Muscle layer of duodenum (tissue), 2 donors: ENCODE measurements around the gene CSNK1D.
"Not testable (repeated sequence)": the region's sequence is repeated elsewhere in the genome, so short reads cannot be mapped to it uniquely, and the experiment has no call there.

Source experiments
- H3K27ac ChIP-seq: one replicate; pipeline ENCODE4 v1.7.0; 2013; ENCODE audit warnings: mild to moderate bottlenecking, low read length
- H3K27me3 ChIP-seq: one replicate; pipeline ENCODE4 v1.7.0; 2013; ENCODE audit warnings: low read depth, mild to moderate bottlenecking, control low read depth, low read length
- H3K36me3 ChIP-seq, 2 donors: one replicate each; pipeline ENCODE4 v1.7.0; 2013; ENCODE audit warnings: low read length in 2 of 2, control low read depth in 1 of 2, mild to moderate bottlenecking in 1 of 2; ENCODE audit not compliant: insufficient read depth in 2 of 2, control insufficient read depth in 1 of 2
- H3K4me1 ChIP-seq, 2 donors: one replicate each; pipeline ENCODE4 v1.7.0; 2013; ENCODE audit warnings: low read length in 2 of 2, mild to moderate bottlenecking in 2 of 2, control low read depth in 1 of 2, moderate library complexity in 1 of 2; ENCODE audit not compliant: insufficient read depth in 2 of 2, control insufficient read depth in 1 of 2
- H3K4me3 ChIP-seq, 2 donors: one replicate each; pipeline ENCODE4 v1.7.0; 2013; ENCODE audit warnings: low read length in 2 of 2, low read depth in 1 of 2, mild to moderate bottlenecking in 1 of 2
- H3K9me3 ChIP-seq, 2 donors: one replicate each; pipeline ENCODE4 v1.7.0; 2013; ENCODE audit warnings: low read length in 2 of 2, control low read depth in 1 of 2, mild to moderate bottlenecking in 1 of 2; ENCODE audit not compliant: control insufficient read depth in 1 of 2
- donor health status: healthy.

Gene CSNK1D

GRCh38 chr17:82263641-82264040 lies 9.9 kb downstream of the CSNK1D start:
- Histone ChIP-seq H3K27ac (no peak overlapping the region), H3K9me3 (no peaks in the 10 kb centered on the region), H3K4me3 (no peak overlapping the region), H3K27me3 (no peaks in the 10 kb centered on the region), H3K36me3 (peaks cover 60 to 66% of the 10 kb centered on the region in 2 donors), H3K4me1 (peaks cover 18 to 41% of the 10 kb centered on the region in 2 donors)

DNA sequence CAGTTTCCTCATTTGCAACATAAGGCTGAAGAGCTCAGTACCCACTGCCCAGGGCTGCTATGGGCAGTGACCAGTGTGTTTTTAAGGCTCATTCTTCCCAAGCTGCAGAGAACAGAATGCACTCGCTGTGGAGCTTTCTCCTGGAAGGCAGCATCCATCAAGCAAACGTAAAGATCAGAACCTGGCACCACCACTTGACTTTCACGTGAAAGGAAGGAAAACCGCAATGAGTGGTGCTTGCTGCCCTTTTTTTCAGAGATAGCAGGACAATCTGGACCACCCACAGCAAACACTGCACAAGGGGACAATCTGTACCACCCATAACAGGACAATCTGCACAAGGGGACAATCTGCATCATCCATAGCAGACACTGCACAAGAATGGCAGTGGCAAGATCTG lies 11.2 kb downstream of the CSNK1D start:
- H3K4me1 ChIP-seq = peaks cover 8 to 29% of the 10 kb centered on the region in 2 donors
- H3K9me3 ChIP-seq = no peaks in the 10 kb centered on the region
- H3K27ac ChIP-seq = no peak overlapping the region
- H3K4me3 ChIP-seq = no peak overlapping the region
- H3K27me3 ChIP-seq = no peaks in the 10 kb centered on the region
- peaks cover 68 to 75% of the 10 kb centered on the region in 2 donors for H3K36me3 ChIP-seq

- H3K27ac ChIP-seq, H3K4me3 ChIP-seq, H3K9me3 ChIP-seq, H3K27me3 ChIP-seq: not testable (repeated sequence)
- H3K4me1 ChIP-seq = peaks cover 0 to 16% of the 10 kb centered on the region in 2 donors
- peaks cover 70 to 74% of the 10 kb centered on the region in 2 donors for H3K36me3 ChIP-seq
Measured at GRCh38 chr17:82259972-82260961, 13.2 kb downstream of the CSNK1D start.

GRCh38 chr17:82258555-82258954 lies 14.9 kb downstream of the CSNK1D start:
- peaks cover 0 to 16% of the 10 kb centered on the region in 2 donors for H3K4me1 ChIP-seq
- H3K27me3 ChIP-seq = no peaks in the 10 kb centered on the region
- H3K4me3 ChIP-seq = no peak overlapping the region
- H3K9me3 ChIP-seq = no peaks in the 10 kb centered on the region
- peaks cover 64 to 65% of the 10 kb centered on the region in 2 donors for H3K36me3 ChIP-seq
- no peak overlapping the region for H3K27ac ChIP-seq

- Histone ChIP-seq H3K36me3 (peaks cover 67 to 68% of the 10 kb centered on the region in 2 donors), H3K27me3 (no peaks in the 10 kb centered on the region)
Measured at GRCh38 chr17:82257473-82257872, 16.0 kb downstream of the CSNK1D start.

GRCh38 chr17:82256242-82256885 lies 17.1 kb downstream of the CSNK1D start:
- Histone ChIP-seq H3K27ac (no peak overlapping the region), H3K4me1 (peaks cover 0 to 4% of the 10 kb centered on the region in 2 donors), H3K36me3 (peaks cover 66 to 68% of the 10 kb centered on the region in 2 donors), H3K27me3 (no peaks in the 10 kb centered on the region), H3K9me3 (no peaks in the 10 kb centered on the region), H3K4me3 (no peak overlapping the region)

More at GRCh38 chr17:82257473-82257872, 16.0 kb downstream of the CSNK1D start:
- H3K4me3 ChIP-seq = no peak overlapping the region
- H3K9me3 ChIP-seq = no peaks in the 10 kb centered on the region
- H3K4me1 ChIP-seq = peaks cover 0 to 14% of the 10 kb centered on the region in 2 donors
- no peak overlapping the region for H3K27ac ChIP-seq

DNA sequence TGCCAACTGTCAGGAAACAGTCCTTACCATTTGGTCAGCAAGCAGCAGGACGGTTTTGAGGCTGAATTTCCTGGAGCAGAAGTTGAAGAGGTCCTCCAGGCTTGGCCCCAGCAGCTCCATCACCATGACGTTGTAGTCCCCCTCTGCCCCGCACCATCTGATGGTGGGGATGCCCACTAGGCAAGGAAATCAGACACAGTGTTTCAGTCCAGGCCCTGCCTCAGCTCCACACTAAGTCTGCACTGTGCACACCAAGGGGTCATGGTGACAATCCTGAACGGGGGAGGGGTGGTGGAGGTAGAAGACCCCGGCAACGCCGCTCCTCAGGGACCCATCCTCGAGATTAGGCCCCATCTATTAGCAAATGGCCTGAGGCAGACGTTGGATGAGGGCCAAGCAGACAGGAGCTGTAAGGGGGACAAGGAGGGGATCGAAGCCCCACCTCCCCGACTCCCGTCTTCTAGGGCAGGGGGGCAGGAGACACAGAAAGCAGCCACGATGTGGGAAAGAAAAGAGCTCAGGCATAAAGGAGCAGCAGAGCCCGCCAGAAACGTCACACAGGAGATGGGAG lies 18.0 kb downstream of the CSNK1D start:
- H3K4me3 ChIP-seq = no peak overlapping the region
- H3K27me3 ChIP-seq = no peaks in the 10 kb centered on the region
- H3K4me1 ChIP-seq = peaks cover 0 to 10% of the 10 kb centered on the region in 2 donors
- H3K36me3 ChIP-seq = peaks cover 66 to 68% of the 10 kb centered on the region in 2 donors
- no peaks in the 10 kb centered on the region for H3K9me3 ChIP-seq
- no peak overlapping the region for H3K27ac ChIP-seq

DNA sequence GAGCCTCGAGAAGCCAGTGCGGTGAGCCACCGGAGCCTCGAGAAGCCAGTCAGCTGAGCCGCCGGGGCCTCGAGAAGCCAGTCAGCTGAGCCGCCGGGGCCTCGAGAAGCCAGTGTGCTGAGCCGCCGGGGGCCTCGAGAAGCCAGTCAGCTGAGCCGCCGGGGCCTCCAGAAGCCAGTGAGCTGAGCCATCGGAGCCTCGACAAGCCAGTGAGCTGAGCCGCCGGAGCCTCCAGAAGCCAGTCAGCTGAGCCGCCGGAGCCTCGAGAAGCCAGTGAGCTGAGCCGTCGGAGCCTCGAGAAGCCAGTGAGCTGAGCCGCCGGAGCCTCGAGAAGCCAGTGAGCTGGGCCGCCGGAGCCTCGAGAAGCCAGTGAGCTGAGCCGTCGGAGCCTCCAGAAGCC lies 18.8 kb downstream of the CSNK1D start:
- not testable (repeated sequence) for H3K4me3 ChIP-seq, H3K9me3 ChIP-seq, H3K27me3 ChIP-seq, H3K27ac ChIP-seq
- H3K4me1 ChIP-seq = peaks cover 0 to 14% of the 10 kb centered on the region in 2 donors
- peaks cover 66 to 68% of the 10 kb centered on the region in 2 donors for H3K36me3 ChIP-seq

- Histone ChIP-seq H3K36me3 (peaks cover 63 to 70% of the 10 kb centered on the region in 2 donors), H3K4me1 (peaks cover 0 to 14% of the 10 kb centered on the region in 2 donors)
- H3K9me3 ChIP-seq, H3K4me3 ChIP-seq, H3K27ac ChIP-seq, H3K27me3 ChIP-seq: not testable (repeated sequence)
Measured at GRCh38 chr17:82254096-82254495, 19.4 kb downstream of the CSNK1D start.

DNA sequence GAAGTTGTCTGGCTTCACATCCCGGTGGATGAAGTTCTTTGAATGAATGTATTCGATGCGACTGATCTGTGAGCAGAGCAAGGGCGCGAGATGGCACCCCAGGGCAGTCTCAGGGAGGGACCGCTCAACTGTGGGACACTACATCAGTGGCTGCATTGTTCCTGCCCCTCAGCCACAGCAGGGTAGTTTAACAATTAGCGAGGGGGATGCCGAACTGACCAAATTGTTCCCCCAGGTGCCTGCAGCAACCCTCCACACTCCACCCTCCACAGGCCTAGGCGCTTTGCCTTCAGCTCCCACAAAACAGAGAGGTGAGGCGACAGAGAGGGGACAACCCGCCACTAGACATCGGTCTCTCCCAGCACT lies 20.3 kb downstream of the CSNK1D start:
- Histone ChIP-seq H3K4me1 (peaks cover 0 to 20% of the 10 kb centered on the region in 2 donors), H3K27me3 (no peaks in the 10 kb centered on the region), H3K27ac (no peak overlapping the region), H3K4me3 (no peak overlapping the region), H3K36me3 (peaks cover 65 to 75% of the 10 kb centered on the region in 2 donors), H3K9me3 (no peaks in the 10 kb centered on the region)

DNA sequence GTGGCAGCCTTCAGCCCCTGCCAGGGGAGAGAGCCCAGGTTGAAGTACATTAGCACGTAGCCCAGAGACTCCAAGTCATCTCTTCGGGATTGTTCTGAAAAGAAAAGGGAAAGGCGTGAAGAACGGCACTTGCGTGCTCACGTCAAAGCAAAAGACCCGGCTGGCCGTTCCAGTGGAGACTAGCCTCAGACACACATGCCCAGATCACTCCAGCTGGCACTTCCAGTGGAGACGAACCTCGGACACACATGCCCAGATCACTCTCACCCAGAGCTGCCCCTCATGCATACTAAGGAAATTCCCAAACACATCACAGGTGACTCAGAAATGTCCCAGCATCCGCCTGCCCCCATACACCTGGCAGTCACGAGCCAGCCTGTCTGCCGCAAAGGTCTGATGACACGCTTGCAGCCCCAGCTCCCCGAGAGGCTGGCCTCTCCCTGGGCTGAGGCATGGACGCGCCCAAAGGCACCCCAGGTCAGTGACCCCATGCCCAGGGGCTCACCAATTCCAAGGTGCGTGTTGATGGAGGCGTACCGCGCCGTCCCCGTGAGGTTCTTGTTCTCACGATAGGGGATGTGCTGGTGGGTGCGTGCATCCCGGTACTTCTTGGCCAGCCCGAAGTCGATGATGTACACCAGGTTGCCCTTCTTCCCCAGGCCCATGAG lies 20.9 kb downstream of the CSNK1D start:
- Histone ChIP-seq H3K4me3 (no peak overlapping the region), H3K4me1 (peaks cover 0 to 25% of the 10 kb centered on the region in 2 donors), H3K27me3 (no peaks in the 10 kb centered on the region), H3K27ac (no peak overlapping the region), H3K9me3 (no peaks in the 10 kb centered on the region), H3K36me3 (peaks cover 68 to 78% of the 10 kb centered on the region in 2 donors)
